Measurements from ENCODE around the gene ZNF319.
"Not testable (repeated sequence)": the region's sequence is repeated elsewhere in the genome, so short reads cannot be mapped to it uniquely, and the experiment has no call there.

Gene ZNF319

DNA sequence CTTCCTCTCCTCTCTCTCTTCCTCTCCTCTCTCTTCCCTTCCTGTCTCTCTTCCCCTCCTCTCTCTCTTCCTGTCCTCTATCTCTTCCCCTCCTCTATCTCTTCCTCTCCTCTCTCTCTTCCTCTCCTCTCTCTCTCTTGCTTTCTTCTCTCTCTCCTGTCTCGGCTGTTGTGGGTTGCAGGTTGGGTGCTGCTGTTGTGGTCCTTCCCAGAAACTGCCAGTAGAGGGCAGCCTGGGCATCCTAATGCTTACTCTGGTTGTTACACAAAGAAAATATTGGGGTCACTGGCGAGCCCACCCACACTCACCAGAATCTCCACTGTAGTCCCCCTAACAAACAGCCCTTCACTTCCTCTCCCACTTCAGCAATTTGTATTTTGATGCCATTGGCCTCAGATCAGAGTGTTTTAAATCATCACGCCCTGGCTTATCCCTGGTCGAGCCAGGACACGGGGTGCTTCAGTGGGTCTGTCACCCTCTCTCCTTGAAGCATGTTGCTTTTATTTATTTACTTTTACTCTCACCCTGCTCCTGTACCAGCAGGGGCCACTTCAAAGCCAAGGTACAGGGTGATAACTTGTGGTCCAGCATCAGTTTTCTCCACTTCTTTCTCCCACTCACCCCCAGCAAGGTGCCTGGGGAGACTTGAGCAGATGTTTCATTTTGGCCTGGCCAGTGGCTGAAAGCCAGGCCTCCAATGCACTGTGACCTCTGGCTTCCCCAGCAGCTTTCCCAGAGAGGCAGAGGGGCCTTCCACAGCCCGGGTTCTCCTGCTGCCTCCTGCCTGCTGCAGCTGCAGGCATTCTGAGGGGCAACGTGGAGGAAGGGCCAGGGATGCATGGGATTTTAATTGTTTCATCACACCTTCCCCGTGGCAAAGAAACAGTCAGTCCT, 20.4 kb upstream of the ZNF319 start:
- no peak for DNase-seq

- DNase-seq = no peak
These were observed 19.5 kb upstream of the ZNF319 start for GRCh38 chr16:58019866-58020538.

- no peak for DNase-seq
These were observed 18.3 kb upstream of the ZNF319 start for GRCh38 chr16:58018803-58019202.

- no peak for DNase-seq
These were observed 16.5 kb upstream of the ZNF319 start for GRCh38 chr16:58016840-58017446.

GRCh38 chr16:58013201-58013956, 12.9 kb upstream of the ZNF319 start:
- DNase-seq = no peak

- no peak for DNase-seq
These were observed 12.0 kb upstream of the ZNF319 start for GRCh38 chr16:58012481-58012880.

DNA sequence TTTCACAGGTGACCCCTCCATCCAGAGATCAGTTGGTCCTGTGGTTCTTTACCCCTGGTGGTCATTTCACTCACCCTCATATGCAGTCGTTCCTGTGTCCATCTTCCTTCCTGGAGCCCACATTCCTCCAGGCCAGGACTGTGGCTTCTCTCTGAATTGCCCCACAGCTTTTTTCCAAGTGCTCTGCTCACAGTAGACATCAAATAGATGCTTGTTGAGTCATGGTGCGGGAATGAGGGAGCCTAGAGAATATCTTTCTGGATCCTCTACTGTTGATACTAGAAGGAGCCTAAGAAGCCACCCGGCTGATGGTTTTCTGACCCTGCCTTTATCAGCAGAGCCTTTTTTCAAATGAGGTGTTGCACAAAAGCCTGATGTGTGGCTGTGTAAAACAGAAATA, 11.2 kb upstream of the ZNF319 start:
- no peak for DNase-seq

GRCh38 chr16:58010886-58011285, 10.4 kb upstream of the ZNF319 start:
- no peak for DNase-seq

GRCh38 chr16:58009856-58010416, 9.5 kb upstream of the ZNF319 start:
- DNase-seq = no peak

- not testable (repeated sequence) for DNase-seq
These were observed 4.3 kb upstream of the ZNF319 start for GRCh38 chr16:58004736-58005135.

- no peak for DNase-seq
These were observed 2.5 kb upstream of the ZNF319 start for GRCh38 chr16:58002936-58003335.

GRCh38 chr16:58002416-58002800, 1.9 kb upstream of the ZNF319 start:
- no peak for DNase-seq

GRCh38 chr16:58001781-58002415, 1.4 kb upstream of the ZNF319 start:
- no peak for DNase-seq

- peak; percentile 39 for DNase-seq
These were observed 519 bp upstream of the ZNF319 start, which contains the start of gene USB1 for GRCh38 chr16:58000706-58001676. Gene USB1, plus strand, starts transcription at chr16:58001407. Its CDS starts 77 bp downstream, at chr16:58001484.

- no peak for DNase-seq
These were observed 1.0 kb downstream of the ZNF319 start for GRCh38 chr16:57999366-57999970.

- no peak for DNase-seq
These were observed 1.5 kb downstream of the ZNF319 start for GRCh38 chr16:57998992-57999365.

GRCh38 chr16:57998486-57998885, 2.0 kb downstream of the ZNF319 start:
- no peak for DNase-seq

- DNase-seq = no peak
These were observed 2.8 kb downstream of the ZNF319 start for GRCh38 chr16:57997528-57998265.

GRCh38 chr16:57997176-57997527, 3.3 kb downstream of the ZNF319 start:
- no peak for DNase-seq

Measured in NCI-H748 treated with DMSO at 0.1 percent for 48 hours (cell line).